GM21381 (cell line): ENCODE data around the gene SPIRE1.
"Not testable (repeated sequence)": the region's sequence is repeated elsewhere in the genome, so short reads cannot be mapped to it uniquely, and the experiment has no call there.

Experiments used
- ATAC-seq: cut with Tn5 transposase; IDR thresholded peaks from one replicate; pipeline ENCODE4 v1.9.1; 2021; ENCODE audit warnings: mild to moderate bottlenecking, moderate library complexity; ENCODE audit not compliant: unreplicated experiment

Gene SPIRE1

DNA sequence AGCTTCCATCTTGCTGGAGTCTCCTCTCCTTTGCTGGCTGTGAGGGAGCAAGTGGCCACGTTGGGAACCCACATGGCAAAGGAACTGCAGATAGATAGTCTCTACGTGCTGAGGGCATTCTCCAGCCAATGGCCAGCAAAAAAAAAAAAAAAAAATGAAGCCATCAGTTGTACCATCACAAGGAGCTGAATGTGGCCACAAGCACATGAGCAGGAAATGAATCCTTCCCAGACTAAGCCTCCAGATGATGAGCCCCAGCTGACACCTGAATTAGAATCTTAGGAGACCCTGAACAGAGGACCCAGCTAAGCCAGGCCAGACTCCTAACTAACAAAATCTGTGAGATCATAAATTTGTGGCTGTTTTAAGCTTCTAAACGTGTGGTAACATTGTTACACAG is 57.9 kb downstream of the SPIRE1 start:
- no peak for ATAC-seq

GRCh38 chr18:12599543-12599942 is 58.4 kb downstream of the SPIRE1 start:
- no peak for ATAC-seq

- ATAC-seq: no peak
Observed at GRCh38 chr18:12598181-12598930, 59.6 kb downstream of the SPIRE1 start.

- ATAC-seq: no peak
Observed at GRCh38 chr18:12597760-12598159, 60.1 kb downstream of the SPIRE1 start.

GRCh38 chr18:12595571-12596255 is 62.2 kb downstream of the SPIRE1 start:
- no peak for ATAC-seq

DNA sequence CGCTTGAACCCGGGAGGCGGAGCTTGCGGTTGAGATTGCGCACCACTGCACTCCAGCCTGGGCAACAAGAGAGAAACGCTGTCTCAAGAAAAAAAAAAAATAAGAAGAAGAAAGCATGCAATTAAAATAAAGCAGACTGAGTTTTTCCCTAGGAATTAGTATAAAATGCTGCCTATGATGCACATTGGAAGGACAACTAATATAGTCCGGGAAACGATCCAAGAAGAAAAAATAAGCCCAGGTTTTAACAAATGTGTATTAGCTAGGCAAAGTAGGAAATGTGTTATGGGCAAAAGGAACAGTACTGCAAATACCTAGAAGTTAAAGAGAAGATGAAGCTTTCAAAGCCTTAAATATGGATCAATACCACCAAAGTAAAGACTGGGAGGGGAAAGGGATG is 64.0 kb downstream of the SPIRE1 start:
- ATAC-seq: no peak

GRCh38 chr18:12592597-12593127 is 65.2 kb downstream of the SPIRE1 start:
- ATAC-seq: no peak

GRCh38 chr18:12589448-12589847 is 68.5 kb downstream of the SPIRE1 start:
- ATAC-seq: no peak

DNA sequence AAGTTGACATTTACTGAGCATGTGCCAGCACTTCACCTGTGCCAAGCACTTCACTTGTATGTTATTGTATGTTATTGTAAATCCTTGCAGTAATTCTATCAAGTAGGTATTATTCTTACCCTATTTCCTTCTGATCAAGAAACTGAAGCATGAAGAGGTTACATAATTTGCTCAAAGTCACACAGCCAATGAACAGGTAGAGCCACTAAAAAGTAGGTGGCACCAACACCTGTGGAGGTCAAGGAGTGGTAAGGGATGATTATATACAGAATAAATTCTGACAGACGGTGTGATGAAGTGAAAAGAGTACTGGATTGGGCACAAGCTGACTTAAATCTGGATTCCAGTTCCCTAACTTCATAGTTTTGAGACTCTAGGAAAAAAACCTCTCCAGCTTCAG is 71.0 kb downstream of the SPIRE1 start:
- no peak for ATAC-seq

DNA sequence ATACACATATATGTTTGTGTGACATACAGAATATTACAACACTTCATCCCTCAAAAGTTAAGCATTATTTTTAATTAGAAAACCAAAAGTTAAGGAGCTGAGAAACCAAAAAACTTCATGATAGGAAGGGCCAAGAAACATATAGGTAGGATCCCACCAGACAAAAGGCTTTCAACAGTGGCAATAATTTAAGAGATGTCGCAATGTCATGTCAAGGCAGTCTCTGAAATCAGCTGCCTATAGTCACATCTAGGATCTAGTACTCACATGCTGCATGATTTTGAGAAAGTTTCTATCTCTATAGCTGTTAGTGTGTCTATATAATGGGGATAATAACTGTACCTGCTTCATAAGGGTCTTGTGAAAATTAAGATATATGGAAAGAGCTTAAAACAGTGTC is 72.7 kb downstream of the SPIRE1 start:
- ATAC-seq: no peak

- no peak for ATAC-seq
Observed at GRCh38 chr18:12580630-12581342, 77.1 kb downstream of the SPIRE1 start.

GRCh38 chr18:12579775-12580174 is 78.1 kb downstream of the SPIRE1 start:
- no peak for ATAC-seq

GRCh38 chr18:12577848-12578247 is 80.1 kb downstream of the SPIRE1 start:
- no peak for ATAC-seq

DNA sequence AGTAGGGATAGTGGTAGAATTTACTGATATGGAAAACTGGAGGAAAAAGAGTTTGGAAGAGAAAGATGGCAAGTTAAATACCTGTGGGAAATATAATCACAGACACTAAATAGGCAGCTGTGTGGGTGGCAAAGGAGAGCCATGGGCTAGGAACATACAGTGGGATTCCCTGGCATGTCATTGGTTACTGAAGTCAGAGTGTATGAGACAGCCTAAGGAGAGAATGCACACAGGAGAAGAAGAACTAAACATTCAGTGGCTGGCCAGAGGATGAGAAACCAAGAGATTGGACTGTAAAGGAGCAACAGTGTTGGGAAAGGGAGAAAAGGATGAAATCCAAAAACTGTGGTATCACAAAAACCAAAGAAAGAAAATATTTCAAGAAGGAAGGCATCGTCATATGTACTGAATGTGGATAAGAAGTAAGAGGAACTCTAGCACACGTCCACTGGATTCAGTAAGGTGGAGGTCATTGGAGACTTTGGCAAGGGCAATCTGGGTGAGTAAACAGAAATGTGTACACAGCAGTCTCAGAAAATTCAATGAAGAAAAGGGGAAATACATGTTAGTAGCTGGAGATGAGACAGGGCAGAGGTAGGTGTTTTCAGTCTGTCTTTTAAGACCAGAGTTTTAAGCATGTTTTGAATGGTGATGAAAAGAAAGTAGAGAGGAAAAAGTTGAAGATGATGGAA is 83.3 kb downstream of the SPIRE1 start:
- no peak for ATAC-seq

- ATAC-seq: no peak
Observed at GRCh38 chr18:12571630-12572029, 86.3 kb downstream of the SPIRE1 start.

GRCh38 chr18:12569791-12570190 is 88.1 kb downstream of the SPIRE1 start:
- ATAC-seq: no peak

DNA sequence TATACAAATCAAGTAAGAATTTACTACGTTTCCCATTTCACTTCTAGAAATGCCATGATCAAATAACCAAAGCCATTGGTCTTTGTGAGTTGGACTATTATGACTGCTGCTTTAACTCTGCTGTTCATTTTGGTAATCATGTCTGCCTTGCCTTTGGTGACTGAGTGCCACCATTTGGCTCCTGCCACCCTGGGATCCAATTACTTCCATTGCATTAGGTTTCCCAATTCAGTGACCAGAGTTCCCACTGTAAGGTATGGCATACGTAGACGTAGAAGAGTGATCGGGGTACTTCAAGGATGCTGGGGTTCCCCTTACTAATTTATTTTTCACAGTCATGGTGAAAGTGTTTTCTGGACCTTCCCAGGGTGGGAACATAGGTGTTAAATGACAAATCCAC is 90.1 kb downstream of the SPIRE1 start:
- ATAC-seq: no peak

DNA sequence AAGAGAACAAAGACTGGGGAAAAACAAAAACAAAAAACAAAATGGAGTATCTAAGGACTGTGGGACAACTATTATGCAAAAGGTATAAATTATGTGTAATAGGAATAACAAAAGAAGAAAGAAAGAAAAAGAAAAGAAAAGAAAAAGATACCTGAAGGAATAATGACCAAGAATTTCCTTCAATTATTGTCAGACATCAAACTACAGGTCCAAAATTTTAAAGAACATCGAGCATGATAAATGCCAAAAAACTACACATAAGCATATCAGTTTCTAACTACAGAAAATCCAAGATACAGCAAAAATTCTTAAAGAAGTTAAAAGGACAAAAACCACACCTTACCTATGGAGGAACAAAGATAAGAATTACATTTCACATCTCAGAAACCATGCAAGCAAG is 93.0 kb downstream of the SPIRE1 start:
- no peak for ATAC-seq

DNA sequence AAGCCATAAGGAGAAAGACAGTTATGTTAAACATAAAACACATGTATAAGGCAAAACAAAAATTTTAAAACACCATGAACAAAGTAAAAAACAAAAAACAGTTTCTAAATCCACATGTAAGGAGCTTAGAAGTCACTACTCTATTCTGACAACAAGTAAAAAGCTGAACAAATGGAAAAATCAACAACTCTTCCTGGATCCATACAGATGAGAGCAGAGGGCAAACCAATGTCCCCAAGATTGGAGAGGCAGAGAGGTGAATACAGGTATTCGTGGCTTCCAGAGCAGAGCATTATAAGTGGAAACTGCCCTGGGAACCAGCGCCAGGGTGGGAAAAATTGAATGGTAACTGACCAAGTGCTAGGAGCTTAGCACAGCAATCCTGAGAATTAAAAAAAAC is 93.5 kb downstream of the SPIRE1 start:
- no peak for ATAC-seq

- not testable (repeated sequence) for ATAC-seq
Observed at GRCh38 chr18:12560600-12560999, 97.3 kb downstream of the SPIRE1 start.

DNA sequence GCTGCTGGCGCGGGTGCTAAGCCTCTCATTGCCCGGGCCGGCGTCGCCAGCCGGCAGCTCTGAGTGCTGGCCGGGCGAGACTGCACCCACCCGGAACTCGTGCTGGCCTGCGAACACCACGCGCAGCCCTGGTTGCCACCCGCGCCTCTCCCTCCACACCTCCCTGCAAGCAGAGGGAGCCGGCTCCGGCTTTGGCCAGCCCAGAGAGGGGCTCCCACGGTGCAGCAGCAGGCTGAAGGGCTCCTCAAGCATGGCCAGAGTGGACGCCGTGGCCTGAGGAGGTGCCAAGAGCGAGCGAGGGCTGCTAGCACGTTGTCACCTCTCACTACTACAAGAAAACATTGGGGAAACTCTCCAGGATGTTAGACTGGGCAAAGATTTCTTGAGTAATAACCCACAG is 98.6 kb downstream of the SPIRE1 start:
- no peak for ATAC-seq
